HEK293T (cell line): Measurements from ENCODE around the gene HADHB.

Experiments used
- BHLHE40 ChIP-seq: fragments of 450-650 bp; IDR thresholded peaks from 2 replicates; pipeline ENCODE4 v1.6.1; 2016; ENCODE audit warnings: mild to moderate bottlenecking, moderate library complexity, borderline replicate concordance
- FOXA1 ChIP-seq: fragments of 450-650 bp; IDR thresholded peaks from 2 replicates; pipeline ENCODE4 v1.6.1; 2016; ENCODE audit warnings: mild to moderate bottlenecking
- FOXM1 ChIP-seq: fragments of 450-650 bp; IDR thresholded peaks from 2 replicates; pipeline ENCODE4 v1.6.1; 2017; ENCODE audit warnings: mild to moderate bottlenecking, borderline replicate concordance
- HDGF ChIP-seq: fragments of 450-650 bp; IDR thresholded peaks from 2 replicates; pipeline ENCODE4 v1.6.1; 2017; ENCODE audit warnings: antibody characterized with exemption, borderline replicate concordance
- SP1 ChIP-seq: fragments of 450-650 bp; IDR thresholded peaks from 2 replicates; pipeline ENCODE4 v1.6.1; 2017

- no peak for TF ChIP-seq FOXM1
- TF ChIP-seq BHLHE40: no peak
- no peak for TF ChIP-seq FOXA1
- no peak for TF ChIP-seq HDGF
- TF ChIP-seq SP1: no peak
Measured at GRCh38 chr2:26324903-26325302, 80.2 kb downstream of the HADHB start.
